IMR-90 (cell line): ENCODE results near the gene ACOX3.

ENCODE experiments used
- CTCF ChIP-seq: conservative IDR thresholded peaks from 2 replicates; pipeline ENCODE4 v1.5.1; 2012; ENCODE audit warnings: mild to moderate bottlenecking, low read depth, low read length, improper control_type of control experiment
- POLR2A ChIP-seq: IDR thresholded peaks from 2 replicates; pipeline ENCODE4 v1.6.1; 2012; ENCODE audit warnings: mild to moderate bottlenecking, low read depth, low read length
- RAD21 ChIP-seq: IDR thresholded peaks from 2 replicates; pipeline ENCODE4 v1.6.1; 2012; ENCODE audit warnings: low read length, improper control_type of control experiment

GRCh38 chr4:8439168-8439567 is 1.4 kb downstream of the ACOX3 start:
- TF ChIP-seq CTCF (no peak), POLR2A (no peak), RAD21 (no peak)
